IMR-90 (cell line): Measurements from ENCODE around the gene ZNF77. TPM values are rescaled to one million over a fixed set of nuclear protein-coding genes. Genes with fewer than 3 reads are reported as not detected.

Source experiments
- polyA plus RNA-seq, 3 experiments: library from polyadenylated mRNA; depleted of rRNA; stranded (reverse); fragments of >200 nt; gene quantifications; 2 replicates each; pipeline ENCODE4 v1.2.3, GENCODE V29; 2012; ENCODE audit warnings: low replicate concordance in 1 of 3
- total RNA-seq: library from RNA; depleted of rRNA; stranded (reverse); fragments of >200 nt; gene quantifications from 2 replicates; pipeline ENCODE4 v1.2.3, GENCODE V29; 2012; rRNA removed

ZNF77 gene
- total and polyA plus RNA-seq, 2 of the 4 experiments (the other 2 are of a cell fraction), result 3.6 to 6.5 TPM

Other genes with a start within 250 kb of the ZNF77 start
- gene GNG7, start 242.3 kb downstream of the ZNF77 start, total RNA-seq, result under 0.01 TPM in 2 replicates
- gene GNG7, start 242.3 kb downstream of the ZNF77 start, polyA plus RNA-seq (2012; rRNA removed), result 0.19 and 0.21 TPM in 2 replicates
- 1.4 and 2.5 TPM in 2 replicates for gene DIRAS1, start 223.6 kb downstream of the ZNF77 start, total RNA-seq
- 10.3 and 14.0 TPM in 2 replicates for gene DIRAS1, start 223.6 kb downstream of the ZNF77 start, polyA plus RNA-seq (2012; rRNA removed)
- gene SLC39A3, start 205.0 kb downstream of the ZNF77 start, total RNA-seq, result 12.4 and 12.8 TPM in 2 replicates
- gene SLC39A3, start 205.0 kb downstream of the ZNF77 start, polyA plus RNA-seq (2012; rRNA removed), result 38.2 and 45.1 TPM in 2 replicates
- 17.4 and 20.6 TPM in 2 replicates for gene SGTA, start 161.7 kb downstream of the ZNF77 start, total RNA-seq
- 72.9 and 89.7 TPM in 2 replicates for gene SGTA, start 161.7 kb downstream of the ZNF77 start, polyA plus RNA-seq (2012; rRNA removed)
- 57.5 and 62.8 TPM in 2 replicates for gene THOP1, start 159.5 kb downstream of the ZNF77 start, total RNA-seq
- gene THOP1, start 159.5 kb downstream of the ZNF77 start, polyA plus RNA-seq (2012; rRNA removed), result 91.9 and 110 TPM in 2 replicates
- gene ZNF554, start 125.1 kb downstream of the ZNF77 start, total RNA-seq, result 1.9 and 3.0 TPM in 2 replicates
- gene ZNF554, start 125.1 kb downstream of the ZNF77 start, polyA plus RNA-seq (2012; rRNA removed), result 1.2 and 1.5 TPM in 2 replicates
- gene ZNF555, start 103.5 kb downstream of the ZNF77 start, total RNA-seq, result 6.4 and 9.7 TPM in 2 replicates
- gene ZNF555, start 103.5 kb downstream of the ZNF77 start, polyA plus RNA-seq (2012; rRNA removed), result 1.6 and 2.8 TPM in 2 replicates
- not detected in 2 replicates for gene ZNF556, start 77.6 kb downstream of the ZNF77 start, total RNA-seq
- not detected in 2 replicates for gene ZNF556, start 77.6 kb downstream of the ZNF77 start, polyA plus RNA-seq (2012; rRNA removed)
- gene ZNF57, start 44.0 kb downstream of the ZNF77 start, total RNA-seq, result 6.1 and 8.6 TPM in 2 replicates
- gene ZNF57, start 44.0 kb downstream of the ZNF77 start, polyA plus RNA-seq (2012; rRNA removed), result 1.6 and 2.2 TPM in 2 replicates
- under 0.01 and 0.28 TPM in 2 replicates for gene TLE6, start 32.6 kb upstream of the ZNF77 start, total RNA-seq
- 0.17 TPM in 1 of 2 replicates, not detected in the other for gene TLE6, start 32.6 kb upstream of the ZNF77 start, polyA plus RNA-seq (2012; rRNA removed)
- under 0.01 and 0.28 TPM in 2 replicates for gene TLE2, start 84.3 kb upstream of the ZNF77 start, total RNA-seq
- 0.41 and 0.72 TPM in 2 replicates for gene TLE2, start 84.3 kb upstream of the ZNF77 start, polyA plus RNA-seq (2012; rRNA removed)
- gene TLE5, start 117.5 kb upstream of the ZNF77 start, total RNA-seq, result 119 and 121 TPM in 2 replicates
- 407 and 444 TPM in 2 replicates for gene TLE5, start 117.5 kb upstream of the ZNF77 start, polyA plus RNA-seq (2012; rRNA removed)
- 25.5 and 34.4 TPM in 2 replicates for gene GNA11, start 149.4 kb upstream of the ZNF77 start, total RNA-seq
- gene GNA11, start 149.4 kb upstream of the ZNF77 start, polyA plus RNA-seq (2012; rRNA removed), result 33.3 and 44.5 TPM in 2 replicates
- gene GNA15, start 191.1 kb upstream of the ZNF77 start, total RNA-seq, result 0.18 and 0.28 TPM in 2 replicates
- 0.04 TPM in 1 of 2 replicates, not detected in the other for gene GNA15, start 191.1 kb upstream of the ZNF77 start, polyA plus RNA-seq (2012; rRNA removed)
- gene S1PR4, start 233.8 kb upstream of the ZNF77 start, total RNA-seq, result not detected in 2 replicates
- gene S1PR4, start 233.8 kb upstream of the ZNF77 start, polyA plus RNA-seq (2012; rRNA removed), result not detected in 2 replicates
- gene NCLN, start 241.0 kb upstream of the ZNF77 start, total RNA-seq, result 32.8 and 35.6 TPM in 2 replicates
- gene NCLN, start 241.0 kb upstream of the ZNF77 start, polyA plus RNA-seq (2012; rRNA removed), result 90.8 and 95.4 TPM in 2 replicates